ENCODE measurements around the gene KRT72.
"Not testable (repeated sequence)": the region's sequence is repeated elsewhere in the genome, so short reads cannot be mapped to it uniquely, and the experiment has no call there.

KRT72 gene

DNA sequence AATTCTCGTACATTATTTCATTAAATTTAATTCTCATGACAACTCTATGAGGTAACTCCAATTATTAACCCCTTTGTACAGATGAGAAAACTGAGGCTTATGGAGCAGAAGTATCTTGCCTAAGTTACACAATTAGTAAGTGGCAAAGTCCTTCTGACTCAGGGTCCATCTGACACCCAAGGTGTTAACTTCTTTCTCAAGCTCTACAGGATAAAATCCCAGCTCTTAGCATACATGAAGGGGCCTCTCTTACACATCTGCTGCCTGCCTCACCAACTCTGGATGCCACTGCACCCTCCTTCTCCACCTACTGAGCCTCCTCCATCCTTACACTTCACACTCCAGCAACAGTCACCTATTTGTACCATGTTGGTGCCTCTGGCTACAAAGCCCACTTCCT lies 4.3 kb upstream of the KRT72 start:
- DNase-seq, result no peak

DNA sequence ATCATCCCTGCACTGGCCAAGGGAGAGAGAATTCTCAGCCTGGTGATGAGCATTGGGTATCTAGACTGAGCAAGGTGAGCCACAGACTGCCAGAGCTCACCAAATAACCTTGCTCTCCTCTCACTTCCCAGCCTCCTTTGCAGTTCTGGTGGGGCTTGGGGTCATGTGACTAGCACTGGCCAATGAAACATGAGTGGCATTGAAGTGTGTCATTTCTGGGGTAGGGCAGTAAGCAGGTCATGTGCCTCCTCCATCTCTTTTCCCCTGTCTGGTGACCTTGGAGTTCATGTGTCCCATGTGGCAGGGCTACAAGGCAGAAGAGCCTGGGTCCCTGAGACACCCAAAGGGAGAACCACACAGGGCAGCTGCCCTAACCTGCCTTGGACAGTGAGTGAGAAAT lies 3.6 kb upstream of the KRT72 start:
- no peak for DNase-seq

DNA sequence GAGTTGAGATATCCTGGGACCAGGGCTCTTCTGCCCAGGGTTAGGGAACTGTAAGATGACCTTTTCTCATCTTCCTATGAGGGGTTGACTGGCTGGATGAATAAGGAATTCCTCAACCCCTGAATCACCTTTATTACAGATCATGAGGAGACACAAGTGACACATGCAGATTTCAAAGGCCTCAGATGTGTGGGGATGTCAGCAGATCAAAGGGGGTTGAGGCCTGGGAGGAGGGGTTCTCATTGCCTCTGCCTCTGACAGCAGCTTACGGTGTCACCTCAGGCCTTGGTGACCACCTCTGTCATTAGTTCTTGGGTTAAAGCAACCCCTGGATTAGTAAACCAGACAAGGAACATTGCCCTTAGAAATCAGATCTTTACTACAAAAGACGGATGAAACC lies 2.1 kb upstream of the KRT72 start:
- DNase-seq, result no peak

DNA sequence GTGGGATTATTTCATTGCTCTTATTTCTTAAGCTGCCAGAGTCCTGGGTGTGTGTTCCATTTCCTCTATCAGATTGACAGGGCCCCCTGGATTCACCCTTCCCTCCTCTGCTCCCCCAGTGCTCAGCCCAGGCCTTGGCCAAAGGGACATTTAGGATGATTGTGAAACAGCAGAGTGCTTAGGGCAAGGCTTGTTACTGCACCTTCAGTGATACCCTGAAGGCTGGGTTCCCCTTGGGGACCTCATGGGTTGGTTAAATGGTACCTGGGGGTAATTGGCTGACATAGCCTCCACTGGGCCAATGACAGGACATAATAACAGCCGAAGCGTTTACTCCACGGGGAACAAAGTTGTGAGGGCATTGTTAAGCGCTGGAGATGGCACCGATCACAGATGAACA lies 1.3 kb upstream of the KRT72 start:
- DNase-seq, result no peak

DNA sequence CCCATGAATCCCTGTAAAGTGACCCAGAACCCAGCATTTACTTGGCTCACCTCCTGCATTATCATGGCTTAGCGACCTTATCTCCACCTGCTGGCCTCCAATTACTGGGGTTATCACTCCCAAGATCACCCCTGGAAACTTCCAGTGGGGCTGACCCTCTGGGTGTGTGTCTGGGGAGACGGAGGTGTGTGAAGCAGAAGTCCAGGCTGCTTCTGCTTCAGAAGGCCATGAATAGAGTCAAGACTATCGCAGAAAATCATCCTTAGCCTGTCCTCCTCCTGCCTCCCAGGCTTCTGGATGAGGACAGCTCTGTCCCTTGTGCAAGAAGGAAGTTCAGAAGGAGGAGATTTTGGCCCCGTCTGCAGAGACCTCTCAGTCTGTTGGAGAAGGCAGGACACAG lies 408 bp upstream of the KRT72 start:
- no peak for DNase-seq

DNA sequence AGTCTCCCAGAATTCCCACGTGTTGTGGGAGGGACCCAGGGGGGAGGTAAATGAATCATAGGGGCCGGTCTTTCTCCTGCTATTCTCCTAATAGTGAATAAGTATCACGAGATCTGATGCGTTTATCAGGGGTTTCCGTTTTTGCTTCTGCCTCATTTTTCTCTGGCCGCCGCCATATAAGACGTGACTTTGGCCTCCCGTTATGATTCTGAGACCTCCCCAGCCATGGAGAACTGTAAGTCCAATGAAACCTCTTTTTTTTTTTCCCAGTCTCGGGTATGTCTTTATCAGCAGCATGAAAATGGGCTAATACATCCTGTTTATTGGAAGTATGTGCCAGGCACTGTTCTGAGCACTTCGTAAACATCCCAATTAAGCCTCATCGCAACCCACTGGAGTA lies 788 bp downstream of the KRT72 start:
- no peak for DNase-seq

DNA sequence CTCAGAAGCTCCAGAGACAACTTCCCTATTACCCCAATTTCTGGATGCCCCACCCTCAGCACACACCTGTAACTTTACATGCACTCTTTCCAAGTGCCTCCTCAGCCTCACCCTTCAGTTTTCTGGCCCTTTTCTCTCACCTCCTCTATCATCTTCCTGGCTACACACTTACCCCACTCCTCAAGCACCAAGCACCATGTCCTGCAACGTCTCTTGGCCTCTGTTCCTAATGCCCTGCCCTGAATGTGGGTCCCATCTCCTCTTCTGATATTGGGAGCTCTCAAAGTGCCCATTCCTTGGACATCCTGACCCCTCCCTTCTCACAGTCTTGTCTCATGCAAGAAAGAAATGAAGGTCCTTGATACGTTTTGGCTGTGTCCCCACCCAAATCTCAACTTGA lies 1.2 kb downstream of the KRT72 start:
- no peak for DNase-seq

DNA sequence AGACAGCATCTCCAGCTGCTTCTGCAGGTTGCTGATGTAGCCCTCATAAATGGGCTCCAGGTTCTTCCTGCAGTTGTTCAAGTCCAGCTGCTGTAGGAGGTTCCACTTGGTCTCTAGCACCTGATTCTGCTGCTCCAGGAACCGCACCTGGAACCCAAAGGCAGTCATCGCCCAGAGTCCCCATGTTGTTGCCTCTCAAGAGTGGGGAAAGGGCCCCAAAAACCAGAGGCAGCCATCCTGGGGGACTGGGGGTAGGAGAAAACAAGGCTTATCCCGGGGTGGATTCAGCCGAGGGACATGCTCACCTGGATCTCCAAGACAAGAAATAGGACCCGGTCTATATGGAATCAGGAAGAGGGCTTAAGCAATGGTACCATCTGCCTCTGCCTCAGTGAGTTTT lies 2.3 kb downstream of the KRT72 start:
- no peak for DNase-seq

DNA sequence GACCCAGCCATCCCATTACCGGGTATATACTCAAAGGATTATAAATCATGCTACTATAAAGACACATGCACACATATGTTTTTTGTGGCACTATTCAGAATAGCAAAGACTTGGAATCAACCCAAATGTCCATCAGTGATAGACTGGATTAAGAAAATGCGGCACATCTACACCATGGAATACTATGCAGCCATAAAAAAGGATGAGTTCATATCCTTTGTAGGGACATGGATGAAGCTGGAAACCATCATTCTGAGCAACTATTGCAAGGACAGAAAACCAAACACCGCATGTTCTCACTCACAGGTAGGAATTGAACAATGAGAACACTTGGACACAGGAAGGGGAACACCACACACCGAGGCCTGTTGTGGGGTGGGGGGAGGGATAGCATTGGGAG lies 7.0 kb downstream of the KRT72 start:
- not testable (repeated sequence) for DNase-seq

DNA sequence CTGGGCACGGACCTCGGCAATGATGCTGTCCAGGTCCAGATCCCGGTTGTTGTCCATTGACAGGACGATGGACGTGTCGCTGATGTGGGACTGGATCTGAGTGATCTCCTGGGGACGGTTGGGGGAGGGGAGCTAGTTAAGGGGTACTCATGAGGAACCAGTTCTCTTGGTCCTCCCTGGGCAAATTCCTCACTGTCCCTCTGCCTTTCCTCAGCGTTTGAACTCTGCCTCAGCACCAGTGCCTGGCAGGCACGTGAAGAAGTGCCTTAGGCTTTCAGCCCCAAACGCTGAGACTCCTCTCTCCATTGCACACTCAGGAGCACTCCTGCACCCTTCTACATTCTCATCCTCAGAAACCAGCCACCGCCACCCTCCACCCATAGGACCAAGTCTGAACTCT lies 9.7 kb downstream of the KRT72 start:
- DNase-seq, result no peak

DNA sequence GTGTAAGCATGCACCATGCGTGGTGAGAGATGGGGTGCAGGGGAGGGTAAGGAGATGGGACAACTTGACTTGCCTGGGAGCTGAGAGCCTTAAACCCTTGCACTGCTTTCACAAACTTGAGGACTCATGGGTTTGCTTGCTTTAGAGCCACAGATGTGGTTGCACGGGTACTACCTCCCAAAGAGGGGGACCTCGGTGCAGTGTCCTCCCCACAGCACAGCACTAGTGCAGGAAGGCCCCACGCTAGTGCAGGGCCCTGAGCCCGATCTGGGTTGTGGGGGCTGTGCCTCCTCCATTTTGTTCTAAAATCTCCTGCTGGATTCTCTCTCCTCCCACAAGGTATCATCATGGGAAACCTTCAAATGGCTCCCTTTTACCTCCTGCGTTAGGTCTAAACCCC lies 11.2 kb downstream of the KRT72 start:
- DNase-seq, result no peak

DNA sequence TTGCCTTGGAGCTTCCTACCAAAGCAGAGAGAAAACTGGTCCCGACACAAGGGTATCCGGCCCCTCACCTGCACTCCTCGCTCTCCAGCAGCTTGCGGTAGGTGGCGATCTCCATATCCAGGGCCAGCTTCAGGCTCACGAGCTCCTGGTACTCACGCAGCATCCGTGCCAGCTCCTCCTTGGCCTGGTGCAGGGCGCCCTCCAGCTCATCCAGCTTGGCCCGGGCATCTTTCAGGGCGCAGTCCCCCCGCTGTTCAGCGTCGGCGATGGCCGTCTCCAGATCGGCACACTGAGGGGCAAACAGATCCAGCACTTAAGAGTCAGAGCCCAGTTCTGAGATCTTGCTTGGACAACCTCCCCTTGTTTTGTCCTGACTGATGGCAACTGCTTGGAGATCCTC lies 13.7 kb downstream of the KRT72 start:
- no peak for DNase-seq

DNA sequence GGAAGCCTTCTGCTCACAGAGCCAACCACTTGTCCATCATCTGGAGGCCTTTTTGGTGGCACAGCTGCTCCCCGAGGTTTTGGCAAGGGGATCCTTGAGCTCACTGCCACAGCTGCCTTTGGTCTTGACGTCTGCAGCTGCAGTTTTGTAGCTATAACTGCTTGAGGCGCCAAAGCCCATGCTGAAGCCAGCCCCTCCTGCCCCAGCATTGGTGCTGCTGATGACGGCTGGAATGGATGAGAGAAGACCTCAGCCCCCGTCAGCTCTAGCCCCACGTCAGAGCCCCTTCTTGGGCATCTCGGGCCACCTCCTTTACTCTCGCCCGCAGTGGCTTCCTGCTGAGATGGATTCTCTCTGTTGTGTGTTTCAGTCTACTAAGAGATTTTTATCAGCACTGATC lies 15.3 kb downstream of the KRT72 start:
- no peak for DNase-seq

DNA sequence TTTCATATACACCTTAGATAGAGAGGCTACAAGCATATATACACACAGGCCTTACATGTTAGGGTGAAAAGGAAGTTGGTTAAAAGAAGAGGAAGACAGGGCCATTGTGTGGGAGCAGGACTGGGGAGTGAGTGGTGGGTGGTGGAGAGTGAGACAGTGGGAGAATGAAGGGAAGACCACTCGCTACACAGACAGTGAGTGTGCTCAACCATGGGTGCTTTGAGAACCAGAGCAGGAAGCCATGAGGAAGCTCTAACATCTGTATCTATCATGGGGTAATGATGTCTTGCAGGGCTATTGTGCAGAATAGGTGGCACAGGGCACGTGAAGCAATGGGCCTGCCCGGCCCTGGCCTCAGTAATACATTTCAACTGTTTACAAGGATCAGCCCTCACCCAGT lies 16.2 kb downstream of the KRT72 start:
- DNase-seq, result no peak

DNA sequence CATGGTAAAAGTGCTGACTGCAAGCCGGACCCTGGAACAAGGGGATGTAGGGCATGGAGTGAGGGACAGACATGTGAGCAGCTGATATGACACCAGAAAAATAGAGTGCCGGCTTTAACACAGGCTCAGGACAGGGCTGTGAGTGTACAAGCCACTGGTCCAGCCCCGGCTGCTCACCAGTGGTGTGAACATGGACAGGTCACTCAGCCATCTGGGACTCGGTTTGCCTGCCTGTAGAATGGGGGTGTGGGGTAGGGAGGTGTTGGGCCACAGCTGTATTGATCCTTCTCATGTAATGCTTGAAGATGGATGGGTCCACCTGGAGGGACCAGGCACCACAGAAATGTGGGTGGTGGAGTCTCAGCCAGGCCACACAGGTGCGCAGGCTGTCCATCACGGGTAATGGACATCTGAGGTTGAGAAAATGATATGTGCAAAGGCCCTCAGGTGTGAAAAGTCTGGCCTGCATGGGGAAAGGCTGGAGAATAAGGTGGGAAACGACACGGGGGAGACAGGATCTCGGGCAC lies 17.0 kb downstream of the KRT72 start:
- no peak for DNase-seq

DNA sequence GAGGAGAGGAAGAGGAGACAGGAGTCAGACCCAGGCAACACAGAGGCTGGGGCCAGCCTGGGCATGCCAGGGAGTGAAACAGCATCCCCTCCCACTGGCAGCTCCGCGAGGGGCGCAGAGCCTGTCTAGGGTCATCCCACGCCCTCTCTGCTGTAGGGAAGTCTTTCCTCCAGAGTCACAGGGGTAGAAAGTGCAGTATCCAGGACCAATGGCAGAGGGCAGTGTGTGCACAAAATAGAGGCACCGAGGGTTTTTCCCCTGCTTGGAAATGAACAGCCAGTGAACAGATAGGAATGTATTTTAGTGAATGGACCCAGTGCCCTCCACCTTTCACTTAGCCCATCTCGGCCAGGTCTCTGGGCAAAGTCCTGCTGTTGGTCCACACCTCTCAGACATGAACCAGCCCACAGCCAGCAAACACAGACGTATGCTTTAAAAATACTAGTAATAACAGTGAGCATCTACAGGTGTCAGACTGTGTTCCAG lies 18.2 kb downstream of the KRT72 start:
- DNase-seq, result peak; percentile 28

DNA sequence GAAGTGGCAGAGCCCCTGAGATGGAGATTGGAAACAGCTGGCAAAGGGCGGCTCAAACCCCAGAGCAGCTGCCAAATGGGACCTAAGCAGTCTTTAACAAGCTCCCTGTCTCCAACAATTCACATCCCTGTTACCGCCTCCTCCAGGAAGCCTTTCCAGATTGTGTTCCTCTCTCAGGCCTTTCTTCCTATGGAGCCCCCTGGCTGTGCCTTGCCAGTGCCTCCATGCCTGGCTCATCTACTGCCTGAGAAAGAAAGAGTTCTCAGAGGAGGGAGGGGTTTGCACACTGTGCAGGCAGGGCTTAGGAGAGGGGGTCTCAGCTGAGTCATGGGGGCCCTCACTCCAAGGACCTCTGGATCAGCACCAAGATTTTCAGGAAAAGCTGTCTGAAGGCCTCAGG lies 18.8 kb downstream of the KRT72 start:
- no peak for DNase-seq

DNA sequence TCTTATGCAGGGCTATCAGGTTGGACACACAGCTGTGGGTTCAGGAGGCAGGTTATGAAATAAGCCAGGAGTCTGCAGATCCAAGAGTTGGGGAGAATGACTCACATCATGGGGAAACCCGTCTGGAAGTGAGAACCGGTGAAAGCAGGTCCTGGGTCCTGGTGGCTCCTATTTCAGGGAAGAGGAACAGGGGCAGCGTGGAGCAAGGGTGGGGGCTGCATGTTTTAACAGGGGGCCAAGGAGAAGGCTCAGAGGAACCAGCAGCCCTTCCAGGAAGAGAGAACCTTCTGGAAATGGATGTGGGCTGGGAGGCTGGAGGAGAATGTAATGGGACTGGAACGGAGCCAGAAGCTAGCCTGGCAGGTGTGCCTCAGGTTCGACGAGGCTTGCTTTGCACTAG lies 19.8 kb downstream of the KRT72 start:
- no peak for DNase-seq

DNA sequence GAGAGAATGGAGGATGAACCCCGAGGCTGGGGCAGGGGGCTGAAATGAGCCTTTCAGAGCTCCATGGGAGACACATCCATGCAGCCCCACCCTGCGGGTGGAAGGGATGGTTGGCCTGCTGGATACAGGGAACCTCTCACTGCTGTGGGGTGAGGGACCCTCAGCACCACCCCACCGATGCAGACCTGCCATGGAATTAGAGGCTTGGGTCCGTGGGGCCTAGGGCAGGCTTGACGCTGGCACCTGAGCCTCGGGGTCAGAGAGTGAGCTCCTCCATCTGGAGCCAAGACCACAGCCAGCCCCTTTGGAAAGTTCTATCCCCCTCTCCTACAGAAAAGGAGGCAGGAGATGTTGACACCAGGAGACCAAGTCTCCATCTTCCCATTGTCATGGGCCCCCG lies 20.2 kb downstream of the KRT72 start:
- no peak for DNase-seq

DNA sequence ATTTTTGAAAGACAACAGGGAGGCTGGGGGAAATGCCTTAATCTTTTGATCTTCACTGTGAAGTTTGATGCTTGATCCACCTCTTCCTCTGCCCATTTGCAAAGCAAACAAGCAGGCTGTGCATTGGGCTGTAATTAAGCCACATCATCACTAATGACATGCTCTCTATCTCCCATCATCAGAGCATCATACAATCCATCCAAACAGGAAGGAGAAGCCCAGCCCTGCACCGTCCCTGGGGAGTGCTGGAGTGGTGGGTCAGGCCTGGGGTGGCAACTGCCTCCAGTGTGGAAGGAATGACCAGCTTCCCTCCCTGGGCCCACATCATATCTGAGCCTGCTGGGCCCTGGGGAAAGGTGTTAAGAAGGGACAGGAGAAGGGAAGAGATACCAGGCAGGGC lies 20.8 kb downstream of the KRT72 start:
- no peak for DNase-seq

DNA sequence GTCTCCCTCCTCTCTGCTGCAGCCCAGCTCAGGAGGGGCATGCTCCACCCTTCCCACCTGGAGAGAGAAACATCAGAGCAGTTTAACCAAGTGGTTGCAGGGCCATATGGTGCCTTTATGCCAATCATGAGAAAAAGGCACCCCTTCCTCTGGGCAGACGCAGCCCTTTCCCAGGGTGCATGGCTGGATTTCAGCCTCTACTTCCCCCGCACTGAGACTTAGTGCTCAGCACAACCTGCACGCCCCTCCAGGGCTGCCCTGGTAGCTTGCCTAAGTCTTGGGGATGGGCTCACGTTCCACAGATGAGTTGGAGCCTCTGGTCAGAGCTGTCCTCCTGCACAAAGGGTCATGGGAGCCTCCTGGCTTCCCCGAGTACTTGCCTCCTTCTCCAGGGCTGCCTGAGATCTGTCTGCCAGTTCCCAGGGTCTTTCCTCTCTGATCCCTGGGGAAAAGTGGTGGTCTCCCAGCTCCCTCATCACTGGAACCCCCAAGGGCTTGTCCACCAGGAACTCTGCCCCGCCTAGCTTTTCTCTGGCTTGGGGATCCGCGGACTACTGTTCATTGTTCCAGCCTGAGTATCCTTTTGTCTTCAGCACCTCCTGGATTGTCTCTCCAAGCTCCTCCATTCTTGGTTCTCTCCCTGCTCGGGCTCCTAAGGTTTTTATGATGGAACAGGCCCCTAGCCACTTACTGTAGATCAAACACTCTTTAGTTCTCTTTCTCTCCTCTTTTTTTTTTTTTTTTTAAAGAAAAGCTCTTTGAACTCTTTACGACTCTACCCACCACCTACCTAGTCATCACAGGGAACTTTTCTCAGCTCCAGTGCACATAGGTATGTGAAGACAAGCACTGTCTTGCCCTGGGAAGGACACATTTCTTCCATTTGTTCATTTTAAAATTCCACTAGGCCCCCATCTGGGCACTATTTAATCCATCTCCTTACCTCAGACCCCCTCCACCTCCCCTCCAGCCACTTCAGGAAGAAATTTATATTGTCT lies 21.5 kb downstream of the KRT72 start:
- no peak for DNase-seq

DNA sequence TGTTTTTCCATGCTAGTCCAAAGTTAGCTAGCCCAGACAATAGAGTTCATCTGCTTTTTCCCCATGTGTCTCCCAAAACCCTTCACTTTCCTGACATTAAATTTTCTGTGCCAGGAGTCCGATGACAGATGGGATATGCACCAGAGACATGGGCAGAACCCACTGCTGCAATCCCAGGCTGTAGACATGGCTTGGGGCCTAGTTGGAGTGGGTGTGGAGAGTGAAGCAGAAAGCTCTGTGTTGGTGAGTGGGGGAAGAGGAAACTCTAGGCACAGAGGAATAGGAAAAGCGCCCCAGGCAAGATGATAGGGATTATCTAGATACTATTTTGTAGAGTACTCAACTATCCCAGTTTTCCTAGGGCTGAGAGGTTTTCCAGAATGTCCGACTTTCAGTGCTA lies 22.8 kb downstream of the KRT72 start:
- DNase-seq, result no peak

DNA sequence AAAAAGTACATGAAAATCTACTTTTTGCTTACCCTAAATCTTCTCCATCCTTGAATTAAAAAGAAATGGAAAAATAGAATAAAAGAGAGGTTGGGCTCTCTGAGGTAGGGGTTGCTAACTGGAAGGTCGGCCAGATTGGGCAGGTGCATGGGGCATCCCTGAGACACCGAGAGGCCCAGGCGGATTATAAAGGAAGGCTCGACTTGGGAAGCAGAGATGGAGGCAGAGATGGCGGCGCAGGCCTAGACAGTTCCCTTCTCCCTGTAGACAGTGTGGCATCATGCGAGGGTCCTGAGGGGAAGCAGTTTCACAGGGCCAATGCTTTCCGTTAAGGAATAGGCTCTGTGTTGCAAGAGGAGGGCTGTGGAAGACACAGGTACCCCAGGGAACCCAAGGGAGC lies 23.9 kb downstream of the KRT72 start:
- DNase-seq, result no peak

DNA sequence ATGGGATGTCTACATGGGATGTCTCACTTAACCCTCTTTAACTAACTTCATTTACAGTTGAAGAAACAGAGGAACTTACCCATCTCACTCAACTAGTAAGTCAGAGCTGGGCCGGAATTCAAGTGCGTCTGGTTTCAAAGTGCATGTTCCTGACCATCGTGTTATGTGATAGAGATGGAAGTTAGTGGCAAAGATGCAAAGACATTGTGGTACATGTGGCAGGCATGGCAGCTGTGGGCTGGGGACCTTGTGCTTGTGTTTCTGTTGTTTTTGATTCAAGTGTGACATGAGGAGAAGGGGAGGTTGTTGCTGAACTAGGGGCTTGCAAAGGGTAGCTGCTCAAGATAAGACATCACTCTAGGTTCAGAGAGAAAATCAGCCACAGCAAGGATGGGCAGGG lies 25.3 kb downstream of the KRT72 start:
- DNase-seq, result no peak

DNA sequence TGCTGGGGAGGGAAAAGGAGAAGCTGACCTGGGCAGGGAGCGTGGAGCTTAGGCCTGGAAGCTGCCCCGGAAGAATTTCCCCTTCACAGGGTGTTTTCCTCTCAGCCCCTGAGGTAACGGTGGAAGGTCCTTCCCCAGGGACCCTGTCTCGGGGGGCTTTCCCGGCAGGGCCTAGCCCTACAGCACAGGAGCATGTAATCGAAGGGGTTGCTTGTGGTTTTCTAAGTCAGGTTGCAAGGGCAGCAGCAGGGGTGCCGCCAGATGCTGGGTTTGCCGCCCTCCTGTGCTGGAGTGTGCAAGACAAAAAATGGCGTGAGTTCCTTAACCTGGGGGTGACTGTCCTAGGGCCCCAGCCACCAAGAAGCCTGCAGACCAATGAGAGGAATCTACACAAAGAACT lies 26.0 kb downstream of the KRT72 start:
- DNase-seq, result no peak

Data from SHP77 treated with DMSO at 0.1 percent for 48 hours (cell line).